ENCODE measurements around the gene VTI1A. TPM values are rescaled to one million over a fixed set of nuclear protein-coding genes. Genes with fewer than 3 reads are reported as not detected.
A peak's percentile ranks its signal among the peaks of the same experiment; 100 is the strongest.

The VTI1A gene
- polyA plus RNA-seq, 1 of the 3 experiments (the other 2 are of a cell fraction), result 8.3 TPM

GRCh38 chr10:112716076-112716475 is 269.1 kb downstream of the VTI1A start:
- WGBS (ENCODE audit: low lambda C conversion rate), result 95% methylated on average over 3 of the region's 3 CpGs
- TF ChIP-seq TAF1 (IDR thresholded peaks at IDR 0.05; ENCODE audit: borderline replicate concordance, low read depth, low read length) (no peak), USF1 (IDR thresholded peaks at IDR 0.05; ENCODE audit: borderline replicate concordance, low read depth) (no peak), GATA2 (CRISPR knock-in tag; IDR thresholded peaks at IDR 0.05) (no peak), SMC3 (IDR thresholded peaks at IDR 0.05; ENCODE audit: low read depth, low read length) (no peak), YY1 (IDR thresholded peaks at IDR 0.05; ENCODE audit: low read depth) (no peak), ZBTB33 (IDR thresholded peaks at IDR 0.05; ENCODE audit: borderline replicate concordance, low read depth) (no peak), GABPA (IDR thresholded peaks at IDR 0.05; ENCODE audit: low read depth) (no peak), RXRA (IDR thresholded peaks at IDR 0.05; ENCODE audit: borderline replicate concordance, low read depth) (no peak), EZH2phosphoT487 (IDR thresholded peaks at IDR 0.05; ENCODE audit: borderline replicate concordance, low read depth) (no peak), RFX5 (IDR thresholded peaks at IDR 0.05; ENCODE audit: low read length) (no peak), RCOR1 (IDR thresholded peaks at IDR 0.05; ENCODE audit: low read length) (no peak), NRF1 (IDR thresholded peaks at IDR 0.05; ENCODE audit: low read depth, low read length) (no peak), USF2 (IDR thresholded peaks at IDR 0.05; ENCODE audit: borderline replicate concordance, low read depth, low read length) (no peak)
- CTCF ChIA-PET, result no interaction called here

GRCh38 chr10:112716924-112717413 is 270.0 kb downstream of the VTI1A start:
- CTCF ChIA-PET, result no interaction called here
- H3K4me3 ChIP-seq (ENCODE audit: low read depth in 2 of 2, low read length in 1 of 2), result no peak overlapping the region
- no peak for DNase-seq
- H3K9me3 ChIP-seq, result no peaks in the 10 kb centered on the region
- no peak overlapping the region for H2AFZ ChIP-seq (ENCODE audit: low read depth)
- no peaks in the 10 kb centered on the region; a peak in 2 of 4 replicates for H3K4me1 ChIP-seq (ENCODE audit: control insufficient read depth in 1 of 2, insufficient read depth in 2 of 2, low read depth in 1 of 2, low read length in 1 of 2)
- POLR2A ChIA-PET, result no interaction called here
- WGBS (ENCODE audit: low lambda C conversion rate), result 71% methylated on average over 5 of the region's 6 CpGs
- H3K9me2 ChIP-seq, result no peaks in the 10 kb centered on the region
- no peak overlapping the region for H3K27ac ChIP-seq (ENCODE audit: low read depth in 2 of 2, low read length in 1 of 2)
- no peaks in the 10 kb centered on the region for H3F3A ChIP-seq (replicated peaks; ENCODE audit: insufficient read depth)
- no peak overlapping the region for H3K4me2 ChIP-seq
- no peaks in the 10 kb centered on the region for H4K20me1 ChIP-seq (ENCODE audit: insufficient read depth)
- no peaks in the 10 kb centered on the region for H3K27me3 ChIP-seq (ENCODE audit: insufficient read depth)
- no peak overlapping the region for H3K9ac ChIP-seq
- TF ChIP-seq EP300 (IDR thresholded peaks at IDR 0.05; ENCODE audit: borderline replicate concordance in 1 of 2, low read depth in 1 of 2, low read length in 1 of 2), result no peak
- TF ChIP-seq RAD21 (IDR thresholded peaks at IDR 0.05; ENCODE audit: low read length), result no peak
- no peak for TF ChIP-seq USF1 (IDR thresholded peaks at IDR 0.05; ENCODE audit: borderline replicate concordance, low read depth)
- peak; percentile 48 for TF ChIP-seq PBX3 (IDR thresholded peaks at IDR 0.05)
- no peak for TF ChIP-seq MAX (IDR thresholded peaks at IDR 0.05; ENCODE audit: low read depth)
- peak; percentile 28; the same call in 1 of the 2 replicates for TF ChIP-seq FOSL2 (IDR thresholded peaks at IDR 0.05; ENCODE audit: borderline replicate concordance, low read depth)
- no peak for TF ChIP-seq TCF12 (IDR thresholded peaks at IDR 0.05)
- TF ChIP-seq RXRA (IDR thresholded peaks at IDR 0.05; ENCODE audit: borderline replicate concordance, low read depth), result no peak
- H3K36me3 ChIP-seq (replicated peaks in 1 of 2; ENCODE audit: control insufficient read depth in 1 of 2, insufficient read depth in 2 of 2, low read length in 1 of 2), result peaks cover 0 to 4% of the 10 kb centered on the region in 2 experiments
- H3K79me2 ChIP-seq (ENCODE audit: insufficient read depth), result no peaks in the 10 kb centered on the region

More at GRCh38 chr10:112716076-112716475, 269.1 kb downstream of the VTI1A start:
- Histone ChIP-seq H3K4me3 (ENCODE audit: low read depth in 2 of 2, low read length in 1 of 2) (no peak overlapping the region), H3K9me3 (no peaks in the 10 kb centered on the region), H3K79me2 (ENCODE audit: insufficient read depth) (no peaks in the 10 kb centered on the region), H3K9ac (no peak overlapping the region), H3K36me3 (replicated peaks in 1 of 2; ENCODE audit: control insufficient read depth in 1 of 2, insufficient read depth in 2 of 2, low read length in 1 of 2) (peaks cover 0 to 4% of the 10 kb centered on the region in 2 experiments), H3K9me2 (no peaks in the 10 kb centered on the region), H3F3A (replicated peaks; ENCODE audit: insufficient read depth) (no peaks in the 10 kb centered on the region), H4K20me1 (ENCODE audit: insufficient read depth) (no peaks in the 10 kb centered on the region), H2AFZ (ENCODE audit: low read depth) (no peak overlapping the region), H3K27me3 (ENCODE audit: insufficient read depth) (no peaks in the 10 kb centered on the region), H3K4me1 (ENCODE audit: control insufficient read depth in 1 of 2, insufficient read depth in 2 of 2, low read depth in 1 of 2, low read length in 1 of 2) (no peaks in the 10 kb centered on the region; a peak in 2 of 4 replicates), H3K27ac (ENCODE audit: low read depth in 2 of 2, low read length in 1 of 2) (no peak overlapping the region), H3K4me2 (no peak overlapping the region)
- no peak for DNase-seq
- POLR2A ChIA-PET, result no interaction called here
